K562 (cell line): ENCODE measurements around the gene ERICH6. TPM values are rescaled to one million over a fixed set of nuclear protein-coding genes. Genes with fewer than 3 reads are reported as not detected.

ENCODE experiments used
- AFF4 ChIP-seq: sonication (generic); formaldehyde crosslinking; IDR thresholded peaks from 2 replicates; pipeline ENCODE4 v1.8.0; 2023; ENCODE audit warnings: mild to moderate bottlenecking, missing genetic modification reagents
- FOXP4 ChIP-seq: sonication (generic); formaldehyde crosslinking; IDR thresholded peaks from 2 replicates; pipeline ENCODE4 v1.8.0; 2022; ENCODE audit warnings: mild to moderate bottlenecking, missing genetic modification reagents, borderline replicate concordance
- GMEB1 ChIP-seq: fragments of 250-450 bp; sonication (Bioruptor Pico); IDR thresholded peaks from 2 replicates; pipeline ENCODE4 v1.4.0; 2020; ENCODE audit warnings: mild to moderate bottlenecking
- HES1 ChIP-seq: fragments of 450-650 bp; IDR thresholded peaks from 2 replicates; pipeline ENCODE4 v1.6.1; 2016; ENCODE audit warnings: low read depth, mild to moderate bottlenecking, moderate library complexity
- RFX1 ChIP-seq: fragments of 450-650 bp; IDR thresholded peaks from 2 replicates; pipeline ENCODE4 v1.6.1; 2016; ENCODE audit warnings: mild to moderate bottlenecking, moderate library complexity
- TEAD4 ChIP-seq, 2 experiments: sonication (generic) in 1 of 2; formaldehyde crosslinking in 1 of 2; IDR thresholded peaks; 2 replicates each; pipeline versions ENCODE4 v1.6.1 to v1.8.0; 2012 to 2022; ENCODE audit warnings: borderline replicate concordance in 1 of 2, inconsistent platforms in 1 of 2, low read length in 1 of 2, mild to moderate bottlenecking in 1 of 2, missing genetic modification reagents in 1 of 2
- ZBTB33 ChIP-seq: sonication (generic); formaldehyde crosslinking; IDR thresholded peaks from 2 replicates; pipeline ENCODE4 v1.8.1; 2023; ENCODE audit warnings: mild to moderate bottlenecking, missing genetic modification reagents
- ZEB2 ChIP-seq: fragments of 450-650 bp; IDR thresholded peaks from 2 replicates; pipeline ENCODE4 v1.6.1; 2016
- ZNF609 ChIP-seq: sonication (generic); formaldehyde crosslinking; IDR thresholded peaks from 2 replicates; pipeline ENCODE4 v1.8.1; 2023; ENCODE audit warnings: missing genetic modification reagents, mild to moderate bottlenecking, borderline replicate concordance
- polyA plus RNA-seq, 8 experiments: library from polyadenylated mRNA; depleted of rRNA in 4 of 8; stranded (reverse) in 5 of 8; unstranded in 3 of 8; fragments of >200 nt; fragmentation: Nextera tagmentation in 2 of 8; fragmentation: Illumina TruSeq in 1 of 8; extraction: Ambion mirVana in 2 of 8; extraction: Trizol in 1 of 8; gene quantifications; 2 replicates each; pipeline versions ENCODE4 v1.2.1 to v1.2.3, GENCODE V29; 2011 to 2014; ENCODE audit warnings: inconsistent platforms in 1 of 8, missing spikeins in 1 of 8
- total RNA-seq, 7 experiments: library from RNA; depleted of rRNA in 6 of 7; stranded (reverse); fragments of >200 nt in 6 of 7; fragmentation: Illumina TruSeq in 2 of 7; extraction: Trizol in 2 of 7; gene quantifications; 2 replicates each; pipeline versions ENCODE4 v1.2.1 to v1.2.3, GENCODE V29; 2011 to 2021; ENCODE audit warnings: low replicate concordance in 1 of 7

ERICH6 gene
- total and polyA plus RNA-seq, 9 of the 15 experiments (the other 6 are each of a cell fraction or from before 2014, with no cell fraction given), result not detected

- TF ChIP-seq TEAD4 (IDR thresholded peaks at IDR 0.05; ENCODE audit: low read length) (peak; percentile 96), TEAD4 (CRISPR knock-in tag; IDR thresholded peaks at IDR 0.05; ENCODE audit: borderline replicate concordance) (no peak), ZBTB33 (CRISPR knock-in tag) (no peak), RFX1 (no peak), GMEB1 (CRISPR knock-in tag) (no peak), FOXP4 (CRISPR knock-in tag) (no peak), ZNF609 (CRISPR knock-in tag) (no peak), HES1 (0 out of 2 replicates have a peak, but pooled peaks have one; percentile 7), AFF4 (CRISPR knock-in tag) (no peak), ZEB2 (no peak)
These were observed 26.1 kb upstream of the ERICH6 start (continued) for GRCh38 chr3:150729682-150730360.
